ENCODE measurements around the gene LRP1B.

GRCh38 chr2:141280037-141280436 is 850.8 kb downstream of the LRP1B start:
- TF ChIP-seq BHLHE40 (IDR thresholded peaks at IDR 0.05; ENCODE audit: low read depth, low read length) (no peak), SMC3 (IDR thresholded peaks at IDR 0.05) (no peak), CBX2 (IDR thresholded peaks at IDR 0.05; ENCODE audit: borderline replicate concordance, low read depth) (no peak), BCL3 (IDR thresholded peaks at IDR 0.05) (no peak), SREBF2 (IDR thresholded peaks at IDR 0.05) (no peak), USF2 (IDR thresholded peaks at IDR 0.05) (no peak), RCOR1 (IDR thresholded peaks at IDR 0.05; ENCODE audit: low read depth, low read length) (no peak), POLR2A (IDR thresholded peaks at IDR 0.05; ENCODE audit: low read length) (no peak), NFE2L2 (conservative IDR thresholded peaks at IDR 0.05; ENCODE audit: low read length) (no peak), GATA3 (IDR thresholded peaks at IDR 0.05; ENCODE audit: borderline replicate concordance) (no peak), RAD21 (conservative IDR thresholded peaks at IDR 0.05 in 1 of 2, IDR thresholded peaks at IDR 0.05 in 1 of 2) (no peak)
- TF ChIP-seq, protein P1, sequence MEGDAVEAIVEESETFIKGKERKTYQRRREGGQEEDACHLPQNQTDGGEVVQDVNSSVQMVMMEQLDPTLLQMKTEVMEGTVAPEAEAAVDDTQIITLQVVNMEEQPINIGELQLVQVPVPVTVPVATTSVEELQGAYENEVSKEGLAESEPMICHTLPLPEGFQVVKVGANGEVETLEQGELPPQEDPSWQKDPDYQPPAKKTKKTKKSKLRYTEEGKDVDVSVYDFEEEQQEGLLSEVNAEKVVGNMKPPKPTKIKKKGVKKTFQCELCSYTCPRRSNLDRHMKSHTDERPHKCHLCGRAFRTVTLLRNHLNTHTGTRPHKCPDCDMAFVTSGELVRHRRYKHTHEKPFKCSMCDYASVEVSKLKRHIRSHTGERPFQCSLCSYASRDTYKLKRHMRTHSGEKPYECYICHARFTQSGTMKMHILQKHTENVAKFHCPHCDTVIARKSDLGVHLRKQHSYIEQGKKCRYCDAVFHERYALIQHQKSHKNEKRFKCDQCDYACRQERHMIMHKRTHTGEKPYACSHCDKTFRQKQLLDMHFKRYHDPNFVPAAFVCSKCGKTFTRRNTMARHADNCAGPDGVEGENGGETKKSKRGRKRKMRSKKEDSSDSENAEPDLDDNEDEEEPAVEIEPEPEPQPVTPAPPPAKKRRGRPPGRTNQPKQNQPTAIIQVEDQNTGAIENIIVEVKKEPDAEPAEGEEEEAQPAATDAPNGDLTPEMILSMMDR (IDR thresholded peaks at IDR 0.05): no peak

Data from A549 (cell line).